ENCODE results near the gene MRAS.
A peak's percentile ranks its signal among the peaks of the same experiment; 100 is the strongest.
"Not testable (repeated sequence)": the region's sequence is repeated elsewhere in the genome, so short reads cannot be mapped to it uniquely, and the experiment has no call there.

MRAS gene

GRCh38 chr3:138407236-138407907 lies 59.0 kb downstream of the MRAS start:
- no peak for DNase-seq
- Mint-ChIP-seq H3K4me1 (no peaks in the 10 kb centered on the region), H3K27me3 (ENCODE audit: low read depth, poor library complexity) (peaks cover 6% of the 10 kb centered on the region), H3K27ac (no peak overlapping the region), H3K36me3 (ENCODE audit: low read depth) (peaks cover 30% of the 10 kb centered on the region), H3K4me3 (no peak overlapping the region), H3K9me3 (no peaks in the 10 kb centered on the region)
- TF ChIP-seq CTCF (IDR thresholded peaks at IDR 0.05), result no peak

GRCh38 chr3:138408751-138409570 lies 60.6 kb downstream of the MRAS start:
- no peak for TF ChIP-seq CTCF (IDR thresholded peaks at IDR 0.05)

GRCh38 chr3:138412821-138413551 lies 64.6 kb downstream of the MRAS start:
- Mint-ChIP-seq H3K27me3 (ENCODE audit: low read depth, poor library complexity) (peaks cover 27% of the 10 kb centered on the region), H3K9me3 (no peaks in the 10 kb centered on the region), H3K4me1 (no peaks in the 10 kb centered on the region), H3K27ac (no peak overlapping the region), H3K36me3 (ENCODE audit: low read depth) (no peaks in the 10 kb centered on the region), H3K4me3 (no peak overlapping the region)
- TF ChIP-seq CTCF (IDR thresholded peaks at IDR 0.05), result no peak
- DNase-seq, result no peak

More at GRCh38 chr3:138408751-138409570, 60.6 kb downstream of the MRAS start:
- Mint-ChIP-seq H3K27ac (no peak overlapping the region), H3K27me3 (ENCODE audit: low read depth, poor library complexity) (peaks cover 13% of the 10 kb centered on the region), H3K4me3 (no peak overlapping the region), H3K4me1 (no peaks in the 10 kb centered on the region), H3K36me3 (ENCODE audit: low read depth) (peaks cover 16% of the 10 kb centered on the region), H3K9me3 (no peaks in the 10 kb centered on the region)
- no peak for DNase-seq

GRCh38 chr3:138416236-138416635 lies 67.9 kb downstream of the MRAS start:
- H3K27ac Mint-ChIP-seq; H3K36me3 Mint-ChIP-seq (ENCODE audit: low read depth); DNase-seq; H3K9me3 Mint-ChIP-seq; H3K4me3 Mint-ChIP-seq; H3K4me1 Mint-ChIP-seq: not testable (repeated sequence)
- peaks cover 24% of the 10 kb centered on the region for H3K27me3 Mint-ChIP-seq (ENCODE audit: low read depth, poor library complexity)

- no peak overlapping the region for H3K27ac Mint-ChIP-seq
- peak; percentile 81 for DNase-seq
- no peaks in the 10 kb centered on the region for H3K36me3 Mint-ChIP-seq (ENCODE audit: low read depth)
- H3K9me3 Mint-ChIP-seq, result peaks cover 4% of the 10 kb centered on the region
- H3K27me3 Mint-ChIP-seq (ENCODE audit: low read depth, poor library complexity), result peaks cover 29% of the 10 kb centered on the region
- H3K4me1 Mint-ChIP-seq, result no peaks in the 10 kb centered on the region
- peak; percentile 91 for TF ChIP-seq CTCF (IDR thresholded peaks at IDR 0.05)
- no peak overlapping the region for H3K4me3 Mint-ChIP-seq
These were observed 69.2 kb downstream of the MRAS start for GRCh38 chr3:138417559-138417982.

- H3K27me3 Mint-ChIP-seq (ENCODE audit: low read depth, poor library complexity), result peaks cover 23% of the 10 kb centered on the region
These were observed 70.3 kb downstream of the MRAS start for GRCh38 chr3:138418601-138419206.

More at GRCh38 chr3:138418601-138419206, 70.3 kb downstream of the MRAS start:
- Mint-ChIP-seq H3K4me1 (no peaks in the 10 kb centered on the region), H3K27ac (no peak overlapping the region), H3K9me3 (peaks cover 4% of the 10 kb centered on the region), H3K4me3 (no peak overlapping the region), H3K36me3 (ENCODE audit: low read depth) (no peaks in the 10 kb centered on the region)
- DNase-seq, result no peak
- no peak for TF ChIP-seq CTCF (IDR thresholded peaks at IDR 0.05)
